ENCODE data around the gene FYN. TPM values are rescaled to one million over a fixed set of nuclear protein-coding genes. Genes with fewer than 3 reads are reported as not detected.

Gene FYN
- total and polyA plus RNA-seq, 2 of the 8 experiments (the other 6 are each of a cell fraction or from before 2014, with no cell fraction given) = 46.8 to 97.2 TPM

- H4K91ac ChIP-seq (replicated peaks; ENCODE audit: insufficient read length, low read length) = no peak overlapping the region
- CTCF ChIA-PET (ENCODE audit: partially characterized antibody) = interaction anchor here (1.8 kb wide), 1 partner anchor 19 kb away, joined by 4 read pairs; no protein-coding TSS in a partner anchor
- no peak for DNase-seq (ENCODE audit: low read depth in 1 of 2, low spot score in 2 of 2)
- no peak for TF ChIP-seq RFX5 (IDR thresholded peaks at IDR 0.05; ENCODE audit: borderline replicate concordance, low read depth, low read length)
- no peak for TF ChIP-seq CEBPB (IDR thresholded peaks at IDR 0.05; ENCODE audit: low read depth, low read length)
- no peak for TF ChIP-seq GABPA (IDR thresholded peaks at IDR 0.05; ENCODE audit: borderline replicate concordance, insufficient read depth, low read length)
- TF ChIP-seq TAF7 (optimal IDR thresholded peaks at IDR 0.05; ENCODE audit: borderline replicate concordance, low read depth, low read length) = no peak
- no peak for TF ChIP-seq RNF2 (IDR thresholded peaks at IDR 0.05; ENCODE audit: borderline replicate concordance, low read depth, low read length, missing control alignments, poor library complexity, severe bottlenecking)
- no peak for TF ChIP-seq ATF3 (IDR thresholded peaks at IDR 0.05; ENCODE audit: insufficient read depth, low read depth, low read length)
- TF ChIP-seq KDM5A (IDR thresholded peaks at IDR 0.05; ENCODE audit: low read length) = no peak
- no peak for TF ChIP-seq TAF1 (IDR thresholded peaks at IDR 0.05; ENCODE audit: low read depth, low read length)
- no peak for TF ChIP-seq NRF1 (IDR thresholded peaks at IDR 0.05; ENCODE audit: low read depth, low read length)
- TF ChIP-seq CTBP2 (IDR thresholded peaks at IDR 0.05; ENCODE audit: borderline replicate concordance, insufficient read depth, insufficient read length, low read length) = no peak
- TF ChIP-seq POU5F1 (IDR thresholded peaks at IDR 0.05; ENCODE audit: low read depth, low read length) = no peak
- TF ChIP-seq TBP (IDR thresholded peaks at IDR 0.05; ENCODE audit: low read depth, low read length) = no peak
- no peak for TF ChIP-seq HDAC6 (IDR thresholded peaks at IDR 0.05; ENCODE audit: low read depth, low read length)
Measured at GRCh38 chr6:111831408-111831807, 41.8 kb downstream of the FYN start.

More at GRCh38 chr6:111831408-111831807, 41.8 kb downstream of the FYN start:
- no peak overlapping the region for H2BK15ac ChIP-seq (ENCODE audit: low read length)
- H2BK20ac ChIP-seq (ENCODE audit: low read length) = no peak overlapping the region
- no peak overlapping the region for H3K27ac ChIP-seq (ENCODE audit: low read depth, low read length)
- H2BK120ac ChIP-seq (replicated peaks; ENCODE audit: low read depth, low read length) = no peak overlapping the region
- H3K23me2 ChIP-seq (ENCODE audit: low read depth, low read length) = no peaks in the 10 kb centered on the region
- no peaks in the 10 kb centered on the region for H3K9me3 ChIP-seq (ENCODE audit: insufficient read depth in 2 of 2, low read depth in 1 of 2, low read length in 1 of 2)
- no peak overlapping the region for H3K56ac ChIP-seq (replicated peaks; ENCODE audit: insufficient read length, low read depth, low read length)
- H3K36me3 ChIP-seq (ENCODE audit: control insufficient read depth in 2 of 4, insufficient read depth in 4 of 4, low read length in 3 of 4) = no peaks in the 10 kb centered on the region
- H2BK12ac ChIP-seq (ENCODE audit: low read depth, low read length) = no peak overlapping the region
- no peak overlapping the region for H3K4me3 ChIP-seq (ENCODE audit: extremely low read depth in 1 of 4, insufficient read depth in 2 of 4, low read depth in 3 of 4, low read length in 4 of 4)
- H4K8ac ChIP-seq (ENCODE audit: extremely low read depth, insufficient read depth, low read length) = no peak overlapping the region
- POLR2A ChIA-PET (ENCODE audit: partially characterized antibody) = no interaction called here
- no peak overlapping the region for H3K4ac ChIP-seq (replicated peaks; ENCODE audit: insufficient read length, low read depth, low read length)
- H4K20me1 ChIP-seq (replicated peaks in 1 of 2; ENCODE audit: control insufficient read depth in 1 of 2, insufficient read depth in 2 of 2, low read length in 2 of 2) = peaks cover 3% of the 10 kb centered on the region in 2 experiments
- H3K9ac ChIP-seq (replicated peaks in 1 of 4; ENCODE audit: extremely low read depth in 1 of 4, low read depth in 3 of 4, low read length in 3 of 4) = no peak overlapping the region
- 95% methylated on average over 2 of the region's 2 CpGs; no CpG with 5 or more reads in 1 of the 2 experiments for WGBS, 2 experiments (ENCODE audit: extremely low coverage in 1 of 2, insufficient coverage in 1 of 2, insufficient read length in 1 of 2, insufficient replicate concordance in 2 of 2, low coverage in 1 of 2, low lambda C conversion rate in 2 of 2, missing lambda C conversion rate in 1 of 2)
- no peaks in the 10 kb centered on the region for H3K27me3 ChIP-seq (replicated peaks in 1 of 4; ENCODE audit: control insufficient read depth in 3 of 4, extremely low read depth in 1 of 4, insufficient read depth in 3 of 4, low read length in 3 of 4)
- H3K79me2 ChIP-seq (ENCODE audit: control insufficient read depth in 1 of 2, insufficient read depth in 2 of 2, low read length in 2 of 2) = no peaks in the 10 kb centered on the region; a peak in 1 of 4 replicates
- FAIRE-seq = no peak
- H3K4me2 ChIP-seq (ENCODE audit: insufficient read depth in 1 of 2, low read depth in 2 of 2, low read length in 2 of 2) = no peak overlapping the region
- no peak overlapping the region for H4K5ac ChIP-seq (ENCODE audit: insufficient read length, low read depth, low read length)
- no peak overlapping the region for H2BK5ac ChIP-seq (ENCODE audit: low read depth, low read length)
- H3K18ac ChIP-seq (ENCODE audit: extremely low read depth, low read length) = no peak overlapping the region
- H2AK5ac ChIP-seq (ENCODE audit: low read depth, low read length) = no peak overlapping the region
- no peak overlapping the region for H3K14ac ChIP-seq (ENCODE audit: insufficient read length)
- H3K4me1 ChIP-seq (replicated peaks in 1 of 4; ENCODE audit: control insufficient read depth in 3 of 4, insufficient read depth in 4 of 4, low read length in 3 of 4) = peaks cover 0 to 9% (median 1%) of the 10 kb centered on the region in 4 experiments; a peak in 2 of 7 replicates
- H2AFZ ChIP-seq (ENCODE audit: low read length) = no peak overlapping the region
- no peak overlapping the region for H3K23ac ChIP-seq (ENCODE audit: insufficient read length)
- no peaks in the 10 kb centered on the region; the same call in 1 of the 2 replicates for H3K79me1 ChIP-seq (ENCODE audit: low read depth, low read length)
